Hepatocyte (in vitro differentiated cells): ENCODE results near the gene HOXA5. TPM values are rescaled to one million over a fixed set of nuclear protein-coding genes. Genes with fewer than 3 reads are reported as not detected.

Experiments
- DNase-seq: peaks from one replicate; pipeline ENCODE4 v3.0.0-alpha.2; 2016; ENCODE audit warnings: low spot score
- H2AFZ ChIP-seq: fragments of 200-600 bp; sonication (generic); 2 replicates; pipeline ENCODE4 v1.6.0; 2016; ENCODE audit warnings: antibody characterized with exemption, mild to moderate bottlenecking
- H3K27ac ChIP-seq: fragments of 200-600 bp; sonication (generic); 2 replicates; pipeline ENCODE4 v1.5.1; 2016; ENCODE audit warnings: mild to moderate bottlenecking
- H3K27me3 ChIP-seq: fragments of 200-600 bp; sonication (generic); 2 replicates; pipeline ENCODE4 v1.6.1; 2016
- H3K36me3 ChIP-seq: fragments of 200-600 bp; sonication (generic); replicated peaks from 2 replicates; pipeline ENCODE4 v1.5.1; 2016; ENCODE audit warnings: low read depth; ENCODE audit not compliant: insufficient read depth
- H3K4me1 ChIP-seq: fragments of 200-600 bp; sonication (generic); 2 replicates; pipeline ENCODE4 v1.5.1; 2016; ENCODE audit warnings: mild to moderate bottlenecking, moderate library complexity; ENCODE audit not compliant: insufficient read depth
- H3K4me2 ChIP-seq: fragments of 200-600 bp; sonication (generic); 2 replicates; pipeline ENCODE4 v1.6.0; 2016
- H3K4me3 ChIP-seq: fragments of 200-600 bp; sonication (generic); 2 replicates; pipeline ENCODE4 v1.5.1; 2016; ENCODE audit warnings: mild to moderate bottlenecking
- H3K79me2 ChIP-seq: fragments of 200-600 bp; sonication (generic); 2 replicates; pipeline ENCODE4 v1.6.0; 2017; ENCODE audit warnings: mild to moderate bottlenecking
- H3K9me2 ChIP-seq: fragments of 200-600 bp; sonication (generic); replicated peaks from 2 replicates; pipeline ENCODE4 v1.6.0; 2017; ENCODE audit warnings: mild to moderate bottlenecking; ENCODE audit not compliant: insufficient read depth
- H3K9me3 ChIP-seq: fragments of 200-600 bp; sonication (generic); 2 replicates; pipeline ENCODE4 v1.5.1; 2016; ENCODE audit warnings: low read depth, mild to moderate bottlenecking
- H4K20me1 ChIP-seq: fragments of 200-600 bp; sonication (generic); 2 replicates; pipeline ENCODE4 v1.6.0; 2016; ENCODE audit warnings: mild to moderate bottlenecking; ENCODE audit not compliant: insufficient read depth, poor library complexity, severe bottlenecking
- EZH2 ChIP-seq: fragments of 200-600 bp; sonication (generic); IDR thresholded peaks from 2 replicates; pipeline ENCODE4 v1.6.1; 2016; ENCODE audit warnings: antibody characterized with exemption, mild to moderate bottlenecking, borderline replicate concordance
- EZH2phosphoT487 ChIP-seq: fragments of 200-600 bp; sonication (generic); IDR thresholded peaks from one replicate; pipeline ENCODE4 v1.6.1; 2018; ENCODE audit warnings: antibody characterized with exemption, mild to moderate bottlenecking, low read depth, moderate library complexity; ENCODE audit not compliant: unreplicated experiment, severe bottlenecking
- WGBS: methylation state at CpG from one replicate; pipeline ENCODE4 v1.1.6; 2016; ENCODE audit warnings: low lambda C conversion rate; ENCODE audit errors: missing lambda C conversion rate; 5-methylcytosine and 5-hydroxymethylcytosine counted together
- polyA plus RNA-seq: library from polyadenylated mRNA; unstranded; fragments of >200 nt; fragmentation: Nextera tagmentation; extraction: Ambion mirVana; gene quantifications from 2 replicates; pipeline ENCODE4 v1.2.1, GENCODE V29; 2016
- total RNA-seq: library from RNA; depleted of rRNA; stranded (reverse); fragments of >200 nt; gene quantifications from 2 replicates; pipeline ENCODE4 v1.2.3, GENCODE V29; 2014
- TF ChIP-seq, protein P1 (sequence below): fragments of 200-600 bp; sonication (generic); IDR thresholded peaks from 2 replicates; pipeline ENCODE4 v1.5.1; 2016; ENCODE audit warnings: antibody characterized with exemption, mild to moderate bottlenecking; ENCODE audit not compliant: poor library complexity

Gene HOXA5
- total and polyA plus RNA-seq, 2 experiments from 2014 or later, result 0.70 to 0.92 TPM

DNA sequence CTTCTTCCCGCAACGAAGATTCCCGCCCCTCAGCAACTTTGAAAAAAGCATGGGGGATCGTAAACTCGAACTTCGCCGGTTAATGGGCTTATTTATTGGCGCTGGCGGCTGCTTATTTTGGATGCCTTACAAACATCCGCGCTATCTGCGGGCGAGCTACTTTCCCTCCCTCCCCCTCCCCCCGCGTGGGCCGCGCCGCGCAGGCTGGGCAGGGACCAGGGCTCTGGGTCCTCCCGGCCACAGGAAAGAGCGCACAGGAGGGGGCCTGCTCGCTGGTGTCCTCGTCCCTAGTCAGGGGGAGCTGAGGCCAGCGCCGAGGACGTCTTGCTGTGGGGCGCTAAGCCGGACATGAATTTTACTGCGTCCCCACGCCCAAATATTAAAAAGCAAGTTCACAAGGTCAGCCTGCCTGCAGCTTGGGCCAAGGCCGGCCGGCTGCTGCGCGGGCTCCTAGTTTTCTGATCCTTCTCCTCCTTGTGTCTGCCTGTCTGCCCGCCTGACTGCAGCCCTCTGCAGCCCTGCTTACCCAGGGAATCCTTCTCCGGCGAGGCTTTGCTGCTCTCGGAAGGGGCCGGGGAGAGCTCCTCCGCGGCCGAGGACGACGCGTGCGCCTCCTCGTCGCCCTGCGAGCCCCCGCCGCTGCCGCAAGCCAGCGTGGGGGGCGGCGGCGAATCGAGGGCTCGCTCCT, 29.5 kb upstream of the HOXA5 start:
- peak; percentile 58 for TF ChIP-seq EZH2phosphoT487
- TF ChIP-seq, protein P1, sequence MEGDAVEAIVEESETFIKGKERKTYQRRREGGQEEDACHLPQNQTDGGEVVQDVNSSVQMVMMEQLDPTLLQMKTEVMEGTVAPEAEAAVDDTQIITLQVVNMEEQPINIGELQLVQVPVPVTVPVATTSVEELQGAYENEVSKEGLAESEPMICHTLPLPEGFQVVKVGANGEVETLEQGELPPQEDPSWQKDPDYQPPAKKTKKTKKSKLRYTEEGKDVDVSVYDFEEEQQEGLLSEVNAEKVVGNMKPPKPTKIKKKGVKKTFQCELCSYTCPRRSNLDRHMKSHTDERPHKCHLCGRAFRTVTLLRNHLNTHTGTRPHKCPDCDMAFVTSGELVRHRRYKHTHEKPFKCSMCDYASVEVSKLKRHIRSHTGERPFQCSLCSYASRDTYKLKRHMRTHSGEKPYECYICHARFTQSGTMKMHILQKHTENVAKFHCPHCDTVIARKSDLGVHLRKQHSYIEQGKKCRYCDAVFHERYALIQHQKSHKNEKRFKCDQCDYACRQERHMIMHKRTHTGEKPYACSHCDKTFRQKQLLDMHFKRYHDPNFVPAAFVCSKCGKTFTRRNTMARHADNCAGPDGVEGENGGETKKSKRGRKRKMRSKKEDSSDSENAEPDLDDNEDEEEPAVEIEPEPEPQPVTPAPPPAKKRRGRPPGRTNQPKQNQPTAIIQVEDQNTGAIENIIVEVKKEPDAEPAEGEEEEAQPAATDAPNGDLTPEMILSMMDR, result no peak
- TF ChIP-seq EZH2, result peak; percentile 90
- H3K27me3 ChIP-seq, result peaks cover 99% of the 10 kb centered on the region
- no peak for DNase-seq
- peak overlapping the region; percentile 96 for H3K27ac ChIP-seq
- H3K36me3 ChIP-seq, result no peaks in the 10 kb centered on the region
- H3K4me1 ChIP-seq, result peaks cover 12% of the 10 kb centered on the region
- H3K9me3 ChIP-seq, result no peaks in the 10 kb centered on the region
- WGBS, result 2% methylated on average over 54 of the region's 58 CpGs
- no peaks in the 10 kb centered on the region for H3K9me2 ChIP-seq
- H2AFZ ChIP-seq, result peak overlapping the region; percentile 45
- H4K20me1 ChIP-seq, result peaks cover 16% of the 10 kb centered on the region
- H3K4me3 ChIP-seq, result peak overlapping the region; percentile 61
- peak overlapping the region; percentile 96 for H3K4me2 ChIP-seq
- H3K79me2 ChIP-seq, result peaks cover 99% of the 10 kb centered on the region

DNA sequence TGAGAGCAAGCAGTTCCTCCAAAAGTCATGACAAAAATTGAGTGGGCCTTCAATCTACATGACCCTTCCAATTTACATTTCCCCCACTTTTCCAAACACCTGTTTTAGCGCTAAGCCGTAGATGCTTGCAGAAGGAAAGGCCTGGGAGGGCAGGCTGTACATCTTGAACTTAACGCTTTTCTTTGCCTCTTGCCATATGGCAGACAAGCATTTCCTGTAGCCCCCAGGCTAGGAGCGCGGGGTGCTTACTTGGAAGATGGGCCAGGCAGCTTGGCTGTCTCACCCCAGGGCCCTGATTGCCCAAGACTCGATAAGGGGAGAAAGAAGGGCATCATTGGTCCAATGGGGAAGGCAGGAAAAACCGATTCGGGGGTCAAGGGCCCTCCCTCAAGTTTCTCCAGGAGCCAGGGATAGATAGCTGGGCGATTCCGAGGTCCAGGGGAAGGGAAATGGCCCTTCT, 28.9 kb upstream of the HOXA5 start:
- peak overlapping the region; percentile 96 for H3K27ac ChIP-seq
- WGBS, result 19% methylated on average over 9 of the region's 10 CpGs

DNA sequence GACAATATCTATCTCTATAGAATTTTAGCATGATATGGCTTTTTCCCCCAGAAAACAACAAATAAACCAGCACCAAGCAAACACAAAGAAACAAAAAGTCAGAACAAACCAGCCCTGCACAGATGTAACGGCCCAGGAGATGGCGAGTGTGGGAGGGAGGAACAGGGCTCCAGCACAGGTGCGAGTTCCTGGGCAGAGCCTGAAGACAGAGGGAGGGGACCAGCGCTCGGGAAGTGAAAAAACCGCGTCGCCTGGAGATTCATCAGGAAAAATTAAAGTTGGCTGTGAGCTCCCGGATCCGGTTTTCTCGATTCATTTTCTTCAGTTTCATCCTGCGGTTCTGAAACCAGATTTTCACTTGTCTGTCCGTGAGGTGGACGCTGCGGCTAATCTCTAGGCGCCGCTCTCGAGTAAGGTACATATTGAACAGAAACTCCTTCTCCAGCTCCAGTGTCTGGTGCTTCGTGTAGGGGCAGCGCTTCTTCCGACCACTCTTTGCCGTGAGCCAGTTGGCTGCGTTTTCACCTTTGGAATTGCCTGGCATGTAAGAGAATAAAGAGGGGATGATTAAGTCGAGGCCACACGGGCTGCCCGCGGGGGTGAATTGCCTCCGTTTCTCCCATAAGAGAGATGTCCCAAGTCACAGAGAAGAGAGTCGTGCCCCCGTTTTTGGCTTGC, 28.3 kb upstream of the HOXA5 start:
- Histone ChIP-seq H3K9me2 (no peaks in the 10 kb centered on the region), H3K36me3 (no peaks in the 10 kb centered on the region), H3K4me2 (peak overlapping the region; percentile 96), H3K79me2 (peaks cover 99% of the 10 kb centered on the region), H2AFZ (no peak overlapping the region), H3K9me3 (no peaks in the 10 kb centered on the region), H3K4me3 (peak overlapping the region; percentile 34), H3K27me3 (peaks cover 100% of the 10 kb centered on the region), H4K20me1 (peaks cover 16% of the 10 kb centered on the region), H3K27ac (peak overlapping the region; percentile 96), H3K4me1 (peaks cover 13% of the 10 kb centered on the region)
- 11% methylated on average over 30 of the region's 30 CpGs for WGBS
- no peak for DNase-seq
- TF ChIP-seq EZH2, result no peak
- TF ChIP-seq, protein P1, result no peak
- no peak for TF ChIP-seq EZH2phosphoT487

More for the DNA sequence above, 28.9 kb upstream of the HOXA5 start:
- Histone ChIP-seq H3K4me1 (peaks cover 18% of the 10 kb centered on the region), H3K79me2 (peaks cover 99% of the 10 kb centered on the region), H3K27me3 (peaks cover 100% of the 10 kb centered on the region), H3K9me2 (no peaks in the 10 kb centered on the region), H4K20me1 (peaks cover 16% of the 10 kb centered on the region), H3K36me3 (no peaks in the 10 kb centered on the region), H2AFZ (no peak overlapping the region), H3K4me2 (peak overlapping the region; percentile 96), H3K4me3 (peak overlapping the region; percentile 61), H3K9me3 (no peaks in the 10 kb centered on the region)
- TF ChIP-seq, protein P1, result no peak
- TF ChIP-seq EZH2 (no peak), EZH2phosphoT487 (no peak)
- DNase-seq, result no peak
